ENCODE results near the gene IMMP2L. TPM values are rescaled to one million over a fixed set of nuclear protein-coding genes. Genes with fewer than 3 reads are reported as not detected.

Gene IMMP2L
- polyA plus RNA-seq, 1 of the 3 experiments (the other 2 are of a cell fraction) = 10.7 TPM

GRCh38 chr7:111328487-111328886 lies 233.8 kb downstream of the IMMP2L start:
- Histone ChIP-seq H3K9me2 (no peaks in the 10 kb centered on the region), H3K9me3 (no peaks in the 10 kb centered on the region), H3K4me3 (ENCODE audit: low read depth in 2 of 2, low read length in 1 of 2) (no peak overlapping the region), H3K27ac (ENCODE audit: low read depth in 2 of 2, low read length in 1 of 2) (no peak overlapping the region), H3K4me1 (ENCODE audit: control insufficient read depth in 1 of 2, insufficient read depth in 2 of 2, low read depth in 1 of 2, low read length in 1 of 2) (no peaks in the 10 kb centered on the region; a peak in 1 of 4 replicates), H3F3A (replicated peaks; ENCODE audit: insufficient read depth) (no peaks in the 10 kb centered on the region), H4K20me1 (ENCODE audit: insufficient read depth) (no peaks in the 10 kb centered on the region), H3K79me2 (ENCODE audit: insufficient read depth) (no peaks in the 10 kb centered on the region), H3K9ac (no peak overlapping the region), H3K36me3 (replicated peaks in 1 of 2; ENCODE audit: control insufficient read depth in 1 of 2, insufficient read depth in 2 of 2, low read length in 1 of 2) (no peaks in the 10 kb centered on the region), H3K4me2 (no peak overlapping the region), H3K27me3 (ENCODE audit: insufficient read depth) (no peaks in the 10 kb centered on the region), H2AFZ (ENCODE audit: low read depth) (no peak overlapping the region)
- ChIA-PET CTCF (interaction anchor here (1.5 kb wide), 1 partner anchor 10 kb away, joined by 3 read pairs; no protein-coding TSS in a partner anchor), POLR2A (no interaction called here)
- WGBS (ENCODE audit: low lambda C conversion rate) = 85% methylated on average over 2 of the region's 2 CpGs
- TF ChIP-seq JUND (IDR thresholded peaks at IDR 0.05) = no peak
- no peak for TF ChIP-seq USF2 (IDR thresholded peaks at IDR 0.05; ENCODE audit: borderline replicate concordance, low read depth, low read length)
- no peak for TF ChIP-seq MEF2A (IDR thresholded peaks at IDR 0.05; ENCODE audit: borderline replicate concordance, low read depth)
- no peak for TF ChIP-seq ZBTB33 (IDR thresholded peaks at IDR 0.05; ENCODE audit: borderline replicate concordance, low read depth)
- no peak for TF ChIP-seq FOXJ3 (CRISPR knock-in tag; IDR thresholded peaks at IDR 0.05)
- no peak for TF ChIP-seq REST (IDR thresholded peaks at IDR 0.05; ENCODE audit: low read depth, low read length)
- no peak for TF ChIP-seq POLR2AphosphoS5 (IDR thresholded peaks at IDR 0.05; ENCODE audit: low read depth, low read length)
- no peak for TF ChIP-seq PBX3 (IDR thresholded peaks at IDR 0.05)
- TF ChIP-seq RCOR1 (IDR thresholded peaks at IDR 0.05; ENCODE audit: low read length) = no peak
- no peak for TF ChIP-seq TCF12 (IDR thresholded peaks at IDR 0.05)
- TF ChIP-seq SIN3A (IDR thresholded peaks at IDR 0.05; ENCODE audit: borderline replicate concordance, low read depth, low read length) = no peak
- no peak for TF ChIP-seq FOSL2 (IDR thresholded peaks at IDR 0.05; ENCODE audit: borderline replicate concordance, low read depth)
- no peak for TF ChIP-seq TAF1 (IDR thresholded peaks at IDR 0.05; ENCODE audit: borderline replicate concordance, low read depth, low read length)
- TF ChIP-seq ELF1 (IDR thresholded peaks at IDR 0.05) = no peak
- TF ChIP-seq EP300 (IDR thresholded peaks at IDR 0.05; ENCODE audit: borderline replicate concordance in 1 of 2, low read depth in 1 of 2, low read length in 1 of 2) = no peak
- no peak for TF ChIP-seq IRF3 (IDR thresholded peaks at IDR 0.05; ENCODE audit: low read depth, low read length)
- DNase-seq = no peak

Measured in SK-N-SH (cell line).